MM.1S (cell line): Measurements from ENCODE around the gene IQUB.
A peak's percentile ranks its signal among the peaks of the same experiment; 100 is the strongest.

Experiments
- DNase-seq: peaks from one replicate; pipeline ENCODE4 v3.0.0-alpha.2; 2015
- H2AFZ ChIP-seq: fragments of 300-600 bp; sonication (generic); 2 replicates; pipeline ENCODE4 v1.6.0; 2016; ENCODE audit warnings: antibody characterized with exemption, low read length
- H3F3A ChIP-seq: fragments of 300-600 bp; sonication (generic); 2 replicates; pipeline ENCODE4 v1.6.1; 2016; ENCODE audit warnings: mild to moderate bottlenecking, antibody characterized with exemption, low read length, moderate library complexity, mixed read lengths; ENCODE audit not compliant: insufficient read depth
- H3K27ac ChIP-seq: fragments of 300-600 bp; sonication (generic); 2 replicates; pipeline ENCODE4 v1.5.1; 2016; ENCODE audit warnings: mild to moderate bottlenecking, low read length
- H3K27me3 ChIP-seq: fragments of 300-600 bp; sonication (generic); replicated peaks from 2 replicates; pipeline ENCODE4 v1.6.0; 2016; ENCODE audit warnings: low read length; ENCODE audit not compliant: insufficient read depth
- H3K36me3 ChIP-seq: fragments of 300-600 bp; sonication (generic); replicated peaks from 2 replicates; pipeline ENCODE4 v1.6.1; 2016; ENCODE audit warnings: mild to moderate bottlenecking, low read length, mixed read lengths; ENCODE audit not compliant: insufficient read depth
- H3K4me1 ChIP-seq: fragments of 300-600 bp; sonication (generic); 2 replicates; pipeline ENCODE4 v1.6.1; 2016; ENCODE audit warnings: low read length, mixed read lengths
- H3K4me2 ChIP-seq: fragments of 300-600 bp; sonication (generic); 2 replicates; pipeline ENCODE4 v1.6.0; 2016; ENCODE audit warnings: low read depth, low read length
- H3K4me3 ChIP-seq: fragments of 300-600 bp; sonication (generic); 2 replicates; pipeline ENCODE4 v1.5.1; 2016; ENCODE audit warnings: low read length, mixed read lengths
- H3K79me2 ChIP-seq: fragments of 300-600 bp; sonication (generic); 2 replicates; pipeline ENCODE4 v1.6.1; 2016; ENCODE audit warnings: mixed run types, low read length, mixed read lengths
- H3K9ac ChIP-seq: fragments of 300-600 bp; sonication (generic); 2 replicates; pipeline ENCODE4 v1.6.1; 2016; ENCODE audit warnings: low read length, mixed read lengths
- H3K9me2 ChIP-seq: fragments of 300-600 bp; sonication (generic); replicated peaks from 2 replicates; pipeline ENCODE4 v1.6.1; 2016; ENCODE audit warnings: mild to moderate bottlenecking, low read length, mixed read lengths; ENCODE audit not compliant: insufficient read depth
- H3K9me3 ChIP-seq: fragments of 300-600 bp; sonication (generic); replicated peaks from 2 replicates; pipeline ENCODE4 v1.6.1; 2016; ENCODE audit warnings: mild to moderate bottlenecking, low read length, mixed read lengths; ENCODE audit not compliant: insufficient read depth
- H4K20me1 ChIP-seq: fragments of 300-600 bp; sonication (generic); 2 replicates; pipeline ENCODE4 v1.6.1; 2016; ENCODE audit warnings: mild to moderate bottlenecking, low read length, moderate library complexity, mixed read lengths; ENCODE audit not compliant: insufficient read depth
- CTCF ChIP-seq: fragments of 300-600 bp; sonication (generic); IDR thresholded peaks from 2 replicates; pipeline ENCODE4 v1.5.1; 2016; ENCODE audit warnings: antibody characterized with exemption, low read length, mixed read lengths
- EZH2 ChIP-seq: fragments of 300-600 bp; sonication (generic); optimal IDR thresholded peaks from 2 replicates; pipeline ENCODE3; 2017; ENCODE audit warnings: low read depth, mild to moderate bottlenecking, antibody characterized with exemption, low read length, mixed read lengths
- EZH2phosphoT487 ChIP-seq: fragments of 300-600 bp; sonication (generic); IDR thresholded peaks from 2 replicates; pipeline ENCODE4 v1.6.1; 2018; ENCODE audit warnings: antibody characterized with exemption, low read length

IQUB gene

GRCh38 chr7:123580406-123581161 lies 46.2 kb upstream of the IQUB start:
- no peaks in the 10 kb centered on the region for H3K27me3 ChIP-seq
- no peak overlapping the region for H3K4me2 ChIP-seq
- no peaks in the 10 kb centered on the region for H3K4me1 ChIP-seq
- H4K20me1 ChIP-seq, result no peaks in the 10 kb centered on the region
- H3K9me3 ChIP-seq, result no peaks in the 10 kb centered on the region
- no peak overlapping the region for H3K27ac ChIP-seq
- H3K4me3 ChIP-seq, result no peak overlapping the region
- H3K9ac ChIP-seq, result no peak overlapping the region
- TF ChIP-seq CTCF (peak; percentile 96), EZH2 (no peak), EZH2phosphoT487 (no peak)
- no peaks in the 10 kb centered on the region for H3K79me2 ChIP-seq
- peak; percentile 76 for DNase-seq
- no peaks in the 10 kb centered on the region for H3K36me3 ChIP-seq
- no peaks in the 10 kb centered on the region for H3K9me2 ChIP-seq
- H2AFZ ChIP-seq, result peak overlapping the region; percentile 38
- no peaks in the 10 kb centered on the region for H3F3A ChIP-seq

GRCh38 chr7:123579416-123579815 lies 45.0 kb upstream of the IQUB start:
- no peaks in the 10 kb centered on the region for H3K27me3 ChIP-seq
- H3K4me2 ChIP-seq, result no peak overlapping the region
- DNase-seq, result no peak
- no peak overlapping the region for H2AFZ ChIP-seq
- H3K9me3 ChIP-seq, result no peaks in the 10 kb centered on the region
- H3K9ac ChIP-seq, result no peak overlapping the region
- no peaks in the 10 kb centered on the region for H3F3A ChIP-seq
- H3K9me2 ChIP-seq, result no peaks in the 10 kb centered on the region
- H3K79me2 ChIP-seq, result no peaks in the 10 kb centered on the region
- no peaks in the 10 kb centered on the region for H3K4me1 ChIP-seq
- no peak overlapping the region for H3K27ac ChIP-seq
- H4K20me1 ChIP-seq, result no peaks in the 10 kb centered on the region
- H3K4me3 ChIP-seq, result no peak overlapping the region
- H3K36me3 ChIP-seq, result no peaks in the 10 kb centered on the region
- TF ChIP-seq EZH2 (no peak), CTCF (no peak), EZH2phosphoT487 (no peak)

GRCh38 chr7:123573896-123574467 lies 39.6 kb upstream of the IQUB start:
- Histone ChIP-seq H2AFZ (no peak overlapping the region), H3K27me3 (no peaks in the 10 kb centered on the region), H3K9me3 (no peaks in the 10 kb centered on the region)

More at GRCh38 chr7:123573896-123574467, 39.6 kb upstream of the IQUB start:
- TF ChIP-seq CTCF (no peak), EZH2 (no peak), EZH2phosphoT487 (no peak)
- H3K4me2 ChIP-seq, result no peak overlapping the region
- no peaks in the 10 kb centered on the region for H3F3A ChIP-seq
- H3K4me3 ChIP-seq, result no peak overlapping the region
- no peaks in the 10 kb centered on the region for H3K36me3 ChIP-seq
- H3K9me2 ChIP-seq, result no peaks in the 10 kb centered on the region
- no peak overlapping the region for H3K9ac ChIP-seq
- no peaks in the 10 kb centered on the region for H3K79me2 ChIP-seq
- DNase-seq, result no peak
- H4K20me1 ChIP-seq, result no peaks in the 10 kb centered on the region
- no peaks in the 10 kb centered on the region for H3K4me1 ChIP-seq
- no peak overlapping the region for H3K27ac ChIP-seq
